ENCODE data around the gene C5orf46.

- TF ChIP-seq CTCF (IDR thresholded peaks at IDR 0.05) (no peak), POLR2A (IDR thresholded peaks at IDR 0.05) (no peak)
These were observed 29.7 kb downstream of the C5orf46 start for GRCh38 chr5:147876626-147877025.

Measured in tibial nerve (tissue), 3 donors.